SU-DHL-6 (cell line): ENCODE data around the gene MAN1B1.

Source experiments
- CTCF ChIP-seq: fragments of 200-600 bp; sonication (generic); IDR thresholded peaks from one replicate; pipeline ENCODE4 v1.5.1; 2017; ENCODE audit warnings: antibody characterized with exemption, mild to moderate bottlenecking, low read length, moderate library complexity; ENCODE audit not compliant: insufficient read depth, poor library complexity, severe bottlenecking
- EZH2phosphoT487 ChIP-seq: fragments of 200-600 bp; sonication (generic), shearing (Covaris generic); conservative IDR thresholded peaks from 2 replicates; pipeline ENCODE4 v1.6.1; 2018; ENCODE audit warnings: mild to moderate bottlenecking, antibody characterized with exemption, low read length, moderate library complexity, mixed read lengths

GRCh38 chr9:137070906-137071275 lies 15.9 kb upstream of the MAN1B1 start:
- TF ChIP-seq CTCF (no peak), EZH2phosphoT487 (no peak)
